Ishikawa (cell line): ENCODE data around the gene MRTFA.

Experiments
- CEBPB ChIP-seq: IDR thresholded peaks from 2 replicates; pipeline ENCODE4 v1.6.1; 2012
- CREB1 ChIP-seq: IDR thresholded peaks from 2 replicates; pipeline ENCODE4 v1.6.1; 2012; ENCODE audit warnings: low read depth
- EGR1 ChIP-seq: IDR thresholded peaks from 2 replicates; pipeline ENCODE4 v1.6.1; 2012
- EP300 ChIP-seq: IDR thresholded peaks from 2 replicates; pipeline ENCODE4 v1.6.1; 2012; ENCODE audit warnings: borderline replicate concordance
- FOXM1 ChIP-seq: IDR thresholded peaks from 2 replicates; pipeline ENCODE4 v1.6.1; 2012; ENCODE audit warnings: low read depth, borderline replicate concordance
- MAX ChIP-seq: IDR thresholded peaks from 2 replicates; pipeline ENCODE4 v1.6.1; 2012
- NFIC ChIP-seq: IDR thresholded peaks from 2 replicates; pipeline ENCODE4 v1.6.1; 2012
- RAD21 ChIP-seq: IDR thresholded peaks from 2 replicates; pipeline ENCODE4 v1.6.1; 2012; ENCODE audit warnings: low read depth
- REST ChIP-seq: IDR thresholded peaks from 2 replicates; pipeline ENCODE4 v1.6.1; 2012; ENCODE audit warnings: low read depth, mild to moderate bottlenecking
- TAF1 ChIP-seq: IDR thresholded peaks from 2 replicates; pipeline ENCODE4 v1.6.1; 2012; ENCODE audit warnings: low read depth, mild to moderate bottlenecking
- TCF12 ChIP-seq: IDR thresholded peaks from 2 replicates; pipeline ENCODE4 v1.6.1; 2012; ENCODE audit warnings: low read depth
- TEAD4 ChIP-seq: IDR thresholded peaks from 2 replicates; pipeline ENCODE4 v1.6.1; 2012
- USF1 ChIP-seq: IDR thresholded peaks from 2 replicates; pipeline ENCODE4 v1.6.1; 2012
- YY1 ChIP-seq: IDR thresholded peaks from 2 replicates; pipeline ENCODE4 v1.6.1; 2012; ENCODE audit warnings: low read depth
- ZBTB7A ChIP-seq: IDR thresholded peaks from 2 replicates; pipeline ENCODE4 v1.6.1; 2012; ENCODE audit warnings: low read depth

Gene MRTFA

GRCh38 chr22:40429481-40429880 is 207.0 kb downstream of the MRTFA start:
- TF ChIP-seq USF1 (no peak), TCF12 (no peak), FOXM1 (no peak), REST (no peak), CEBPB (no peak), EGR1 (no peak), ZBTB7A (no peak), MAX (no peak), RAD21 (no peak), YY1 (no peak), TAF1 (no peak), NFIC (no peak), CREB1 (no peak), EP300 (no peak), TEAD4 (no peak)

- TF ChIP-seq USF1: no peak
- no peak for TF ChIP-seq TAF1
- no peak for TF ChIP-seq NFIC
- TF ChIP-seq CREB1: no peak
- TF ChIP-seq YY1: no peak
- no peak for TF ChIP-seq TCF12
- no peak for TF ChIP-seq REST
- TF ChIP-seq RAD21: no peak
- TF ChIP-seq MAX: no peak
- TF ChIP-seq CEBPB: no peak
- no peak for TF ChIP-seq EGR1
- no peak for TF ChIP-seq TEAD4
- no peak for TF ChIP-seq FOXM1
Observed at GRCh38 chr22:40428796-40429195, 207.7 kb downstream of the MRTFA start.

- TF ChIP-seq USF1: no peak
- TF ChIP-seq EP300: no peak
- TF ChIP-seq RAD21: no peak
- no peak for TF ChIP-seq CEBPB
- no peak for TF ChIP-seq TCF12
- no peak for TF ChIP-seq ZBTB7A
- TF ChIP-seq YY1: no peak
- TF ChIP-seq TAF1: no peak
- TF ChIP-seq EGR1: no peak
- TF ChIP-seq MAX: no peak
- no peak for TF ChIP-seq REST
- TF ChIP-seq FOXM1: no peak
- no peak for TF ChIP-seq NFIC
- TF ChIP-seq TEAD4: no peak
- no peak for TF ChIP-seq CREB1
Observed at GRCh38 chr22:40426594-40427333, 209.8 kb downstream of the MRTFA start.
